Measurements from ENCODE around the gene ELK4.

DNA sequence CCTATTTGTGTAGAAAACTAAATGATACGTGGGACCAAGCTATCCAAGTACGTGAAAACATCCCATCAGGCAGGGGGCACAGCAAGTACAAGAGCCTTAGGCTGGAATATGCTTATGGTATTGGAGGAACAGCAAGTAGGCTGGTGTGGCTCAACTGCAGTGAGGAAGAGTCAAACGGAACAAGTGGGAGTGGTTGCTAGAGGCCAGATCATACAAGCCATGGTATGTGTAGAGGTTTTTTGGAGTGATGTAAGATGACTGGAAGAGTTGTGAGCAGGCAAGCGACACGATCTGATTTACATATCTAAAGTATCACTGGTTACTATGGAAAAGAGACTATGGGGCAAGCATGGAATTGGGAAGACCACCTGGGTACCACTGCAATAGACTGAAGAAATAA, 27.8 kb downstream of the ELK4 start:
- TF ChIP-seq, protein P1, sequence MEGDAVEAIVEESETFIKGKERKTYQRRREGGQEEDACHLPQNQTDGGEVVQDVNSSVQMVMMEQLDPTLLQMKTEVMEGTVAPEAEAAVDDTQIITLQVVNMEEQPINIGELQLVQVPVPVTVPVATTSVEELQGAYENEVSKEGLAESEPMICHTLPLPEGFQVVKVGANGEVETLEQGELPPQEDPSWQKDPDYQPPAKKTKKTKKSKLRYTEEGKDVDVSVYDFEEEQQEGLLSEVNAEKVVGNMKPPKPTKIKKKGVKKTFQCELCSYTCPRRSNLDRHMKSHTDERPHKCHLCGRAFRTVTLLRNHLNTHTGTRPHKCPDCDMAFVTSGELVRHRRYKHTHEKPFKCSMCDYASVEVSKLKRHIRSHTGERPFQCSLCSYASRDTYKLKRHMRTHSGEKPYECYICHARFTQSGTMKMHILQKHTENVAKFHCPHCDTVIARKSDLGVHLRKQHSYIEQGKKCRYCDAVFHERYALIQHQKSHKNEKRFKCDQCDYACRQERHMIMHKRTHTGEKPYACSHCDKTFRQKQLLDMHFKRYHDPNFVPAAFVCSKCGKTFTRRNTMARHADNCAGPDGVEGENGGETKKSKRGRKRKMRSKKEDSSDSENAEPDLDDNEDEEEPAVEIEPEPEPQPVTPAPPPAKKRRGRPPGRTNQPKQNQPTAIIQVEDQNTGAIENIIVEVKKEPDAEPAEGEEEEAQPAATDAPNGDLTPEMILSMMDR (IDR thresholded peaks at IDR 0.05): no peak
- TF ChIP-seq EZH2 (IDR thresholded peaks at IDR 0.05): no peak
